ENCODE measurements around the gene ADAMTS17.
A peak's percentile ranks its signal among the peaks of the same experiment; 100 is the strongest.
"Not testable (repeated sequence)": the region's sequence is repeated elsewhere in the genome, so short reads cannot be mapped to it uniquely, and the experiment has no call there.

ADAMTS17 gene

GRCh38 chr15:99951511-99951910 is 390.3 kb downstream of the ADAMTS17 start:
- no peak for DNase-seq
- intact Hi-C loops (cut with DNase I), result no loop called here

- DNase-seq, result no peak
- intact Hi-C loops (cut with DNase I), result no loop called here
These were observed 397.6 kb downstream of the ADAMTS17 start for GRCh38 chr15:99944131-99944530.

- intact Hi-C loops (cut with DNase I), result no loop called here
- DNase-seq, result no peak
These were observed 398.3 kb downstream of the ADAMTS17 start for GRCh38 chr15:99943466-99943865.

- intact Hi-C loops (cut with DNase I), result no loop called here
- no peak for DNase-seq
These were observed 408.9 kb downstream of the ADAMTS17 start for GRCh38 chr15:99932676-99933402.

- intact Hi-C loops (cut with DNase I), result no loop called here
- no peak for DNase-seq
These were observed 409.8 kb downstream of the ADAMTS17 start for GRCh38 chr15:99931703-99932603.

GRCh38 chr15:99930696-99931095 is 411.1 kb downstream of the ADAMTS17 start:
- intact Hi-C loops (cut with DNase I), result no loop called here

GRCh38 chr15:99929266-99929665 is 412.5 kb downstream of the ADAMTS17 start:
- no peak for DNase-seq
- intact Hi-C loops (cut with DNase I), result loop anchor here (5.0 kb wide), 1 partner anchor 413 kb away; the partner anchor contains the start of gene ADAMTS17

More at GRCh38 chr15:99930696-99931095, 411.1 kb downstream of the ADAMTS17 start:
- no peak for DNase-seq

GRCh38 chr15:99928429-99928981 is 413.3 kb downstream of the ADAMTS17 start:
- intact Hi-C loops (cut with DNase I), result loop anchor here (5.0 kb wide), 1 partner anchor 414 kb away; the partner anchor contains the start of gene ADAMTS17
- DNase-seq, result peak; percentile 61 to 94 (median 85)

- not testable (repeated sequence) for DNase-seq
- intact Hi-C loops (cut with DNase I), result loop anchor here (5.0 kb wide), 1 partner anchor 416 kb away; the partner anchor contains the start of gene ADAMTS17
These were observed 415.2 kb downstream of the ADAMTS17 start for GRCh38 chr15:99926532-99926931.

- intact Hi-C loops (cut with DNase I), result loop anchor here (5.0 kb wide), 1 partner anchor 416 kb away; the partner anchor contains the start of gene ADAMTS17
These were observed 415.9 kb downstream of the ADAMTS17 start for GRCh38 chr15:99925661-99926461.

GRCh38 chr15:99923711-99924110 is 418.1 kb downstream of the ADAMTS17 start:
- intact Hi-C loops (cut with DNase I), result no loop called here
- no peak for DNase-seq

More at GRCh38 chr15:99925661-99926461, 415.9 kb downstream of the ADAMTS17 start:
- DNase-seq, result peak in 41 of 42 donors; percentile 30 to 83 (median 62)
